ENCODE results near the gene SLC8A1. TPM values are rescaled to one million over a fixed set of nuclear protein-coding genes. Genes with fewer than 3 reads are reported as not detected.

Gene SLC8A1
- total and polyA plus RNA-seq, 8 donors = 0.31 to 105 (median 14.0) TPM

GRCh38 chr2:40226637-40227036, 225.3 kb downstream of the SLC8A1 start:
- Histone ChIP-seq H3K9me3 (no peaks in the 10 kb centered on the region), H3K4me3 (no peak overlapping the region), H3K4me1 (peaks cover 0 to 17% (median 3%) of the 10 kb centered on the region in 4 donors), H3K36me3 (no peaks in the 10 kb centered on the region), H3K27ac (no peak overlapping the region), H3K27me3 (no peaks in the 10 kb centered on the region)
- intact Hi-C loops (cut with DNase I; ENCODE audit: low total_unique reads) = no loop called here
- no peak for TF ChIP-seq POLR2AphosphoS5 (IDR thresholded peaks at IDR 0.05)
- TF ChIP-seq EP300 (IDR thresholded peaks at IDR 0.05) = no peak
- TF ChIP-seq, protein P1, sequence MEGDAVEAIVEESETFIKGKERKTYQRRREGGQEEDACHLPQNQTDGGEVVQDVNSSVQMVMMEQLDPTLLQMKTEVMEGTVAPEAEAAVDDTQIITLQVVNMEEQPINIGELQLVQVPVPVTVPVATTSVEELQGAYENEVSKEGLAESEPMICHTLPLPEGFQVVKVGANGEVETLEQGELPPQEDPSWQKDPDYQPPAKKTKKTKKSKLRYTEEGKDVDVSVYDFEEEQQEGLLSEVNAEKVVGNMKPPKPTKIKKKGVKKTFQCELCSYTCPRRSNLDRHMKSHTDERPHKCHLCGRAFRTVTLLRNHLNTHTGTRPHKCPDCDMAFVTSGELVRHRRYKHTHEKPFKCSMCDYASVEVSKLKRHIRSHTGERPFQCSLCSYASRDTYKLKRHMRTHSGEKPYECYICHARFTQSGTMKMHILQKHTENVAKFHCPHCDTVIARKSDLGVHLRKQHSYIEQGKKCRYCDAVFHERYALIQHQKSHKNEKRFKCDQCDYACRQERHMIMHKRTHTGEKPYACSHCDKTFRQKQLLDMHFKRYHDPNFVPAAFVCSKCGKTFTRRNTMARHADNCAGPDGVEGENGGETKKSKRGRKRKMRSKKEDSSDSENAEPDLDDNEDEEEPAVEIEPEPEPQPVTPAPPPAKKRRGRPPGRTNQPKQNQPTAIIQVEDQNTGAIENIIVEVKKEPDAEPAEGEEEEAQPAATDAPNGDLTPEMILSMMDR (IDR thresholded peaks at IDR 0.05) = no peak
- TF ChIP-seq POLR2A (IDR thresholded peaks at IDR 0.05) = no peak
- no peak for DNase-seq

- Histone ChIP-seq H3K36me3 (no peaks in the 10 kb centered on the region), H3K27me3 (no peaks in the 10 kb centered on the region), H3K4me1 (peaks cover 0 to 17% (median 4%) of the 10 kb centered on the region in 4 donors), H3K4me3 (no peak overlapping the region), H3K27ac (peak overlapping the region in 1 of 5 donors; percentile 35), H3K9me3 (no peaks in the 10 kb centered on the region)
- 26 to 37% (median 28%) methylated on average over 2 of the region's 2 CpGs for WGBS, 5 donors
- DNase-seq = no peak
- TF ChIP-seq POLR2A (IDR thresholded peaks at IDR 0.05) (no peak), EP300 (IDR thresholded peaks at IDR 0.05) (no peak), POLR2AphosphoS5 (IDR thresholded peaks at IDR 0.05) (no peak)
- TF ChIP-seq, protein P1 (IDR thresholded peaks at IDR 0.05) = no peak
- intact Hi-C loops (cut with DNase I; ENCODE audit: low total_unique reads) = no loop called here
Observed at GRCh38 chr2:40225670-40226210, 226.2 kb downstream of the SLC8A1 start.

- no peak overlapping the region for H3K4me3 ChIP-seq
- no peaks in the 10 kb centered on the region for H3K27me3 ChIP-seq
- no peaks in the 10 kb centered on the region for H3K36me3 ChIP-seq
- TF ChIP-seq POLR2A (IDR thresholded peaks at IDR 0.05) (no peak), EP300 (IDR thresholded peaks at IDR 0.05) (no peak), POLR2AphosphoS5 (IDR thresholded peaks at IDR 0.05) (no peak)
- TF ChIP-seq, protein P1 (IDR thresholded peaks at IDR 0.05) = no peak
- H3K27ac ChIP-seq = no peak overlapping the region
- peaks cover 0 to 25% (median 7%) of the 10 kb centered on the region in 4 donors for H3K4me1 ChIP-seq
- 82 to 93% (median 88%) methylated on average over 4 of the region's 4 CpGs for WGBS, 5 donors
- no peaks in the 10 kb centered on the region for H3K9me3 ChIP-seq
- intact Hi-C loops (cut with DNase I; ENCODE audit: low total_unique reads) = no loop called here
- DNase-seq = no peak
Observed at GRCh38 chr2:40224318-40224717, 227.6 kb downstream of the SLC8A1 start.

GRCh38 chr2:40220177-40220925, 231.5 kb downstream of the SLC8A1 start:
- 67 to 82% (median 69%) methylated on average over 4 of the region's 4 CpGs for WGBS, 5 donors
- intact Hi-C loops (cut with DNase I; ENCODE audit: low total_unique reads) = no loop called here
- DNase-seq = peak in 1 of 2 donors; percentile 57
- Histone ChIP-seq H3K4me1 (peaks cover 0 to 25% (median 9%) of the 10 kb centered on the region in 4 donors), H3K27me3 (no peaks in the 10 kb centered on the region), H3K36me3 (no peaks in the 10 kb centered on the region), H3K4me3 (no peak overlapping the region), H3K9me3 (no peaks in the 10 kb centered on the region), H3K27ac (peak overlapping the region in 4 of 5 donors; percentile 42 to 68 (median 47))
- TF ChIP-seq POLR2AphosphoS5 (IDR thresholded peaks at IDR 0.05) (peak in 2 of 3 donors; percentile 67 to 79), EP300 (IDR thresholded peaks at IDR 0.05) (no peak), POLR2A (IDR thresholded peaks at IDR 0.05) (no peak)
- TF ChIP-seq, protein P1 (IDR thresholded peaks at IDR 0.05) = no peak
